C1 segment of cervical spinal cord (tissue), 14 donors: ENCODE data around the gene FAM53A.
"Not testable (repeated sequence)": the region's sequence is repeated elsewhere in the genome, so short reads cannot be mapped to it uniquely, and the experiment has no call there.

ENCODE experiments used
- DNase-seq, 14 donors: peaks; one replicate each; lab custom pipeline; 2025; lab: John Stamatoyannopoulos, UW

FAM53A gene

GRCh38 chr4:1686440-1687036 is 2.4 kb upstream of the FAM53A start:
- no peak for DNase-seq

GRCh38 chr4:1685235-1686150 is 1.4 kb upstream of the FAM53A start:
- no peak for DNase-seq

GRCh38 chr4:1684506-1685234 is 557 bp upstream of the FAM53A start:
- DNase-seq = peak in 3 of 14 donors; percentile 21 to 81 (median 59)

- peak in 1 of 14 donors; percentile 43 for DNase-seq
These were observed 815 bp downstream of the FAM53A start for GRCh38 chr4:1683261-1683735.

GRCh38 chr4:1682860-1683259 is 1.3 kb downstream of the FAM53A start:
- DNase-seq = no peak

- DNase-seq = no peak
These were observed 5.9 kb downstream of the FAM53A start for GRCh38 chr4:1678244-1678643.

- DNase-seq = no peak
These were observed 7.2 kb downstream of the FAM53A start for GRCh38 chr4:1676605-1677525.

GRCh38 chr4:1675802-1676137 is 8.3 kb downstream of the FAM53A start:
- no peak for DNase-seq

- DNase-seq = no peak
These were observed 8.8 kb downstream of the FAM53A start for GRCh38 chr4:1675136-1675801.

GRCh38 chr4:1674682-1675081 is 9.4 kb downstream of the FAM53A start:
- DNase-seq = peak in 7 of 14 donors; percentile 7 to 30 (median 19)

GRCh38 chr4:1673671-1674070 is 10.4 kb downstream of the FAM53A start:
- DNase-seq = no peak

- not testable (repeated sequence) for DNase-seq
These were observed 13.1 kb downstream of the FAM53A start for GRCh38 chr4:1671011-1671410.

- DNase-seq = no peak
These were observed 13.8 kb downstream of the FAM53A start for GRCh38 chr4:1670279-1670678.

- no peak for DNase-seq
These were observed 14.3 kb downstream of the FAM53A start for GRCh38 chr4:1669850-1670249.

GRCh38 chr4:1669270-1669669 is 14.8 kb downstream of the FAM53A start:
- DNase-seq = no peak

GRCh38 chr4:1668488-1668840 is 15.6 kb downstream of the FAM53A start:
- no peak for DNase-seq

GRCh38 chr4:1667273-1667672 is 16.8 kb downstream of the FAM53A start:
- no peak for DNase-seq

- peak in 1 of 14 donors; percentile 87 for DNase-seq
These were observed 17.7 kb downstream of the FAM53A start for GRCh38 chr4:1666391-1666790.

- DNase-seq = no peak
These were observed 20.0 kb downstream of the FAM53A start for GRCh38 chr4:1664141-1664540.

GRCh38 chr4:1663549-1663948 is 20.6 kb downstream of the FAM53A start:
- DNase-seq = no peak

- DNase-seq = no peak
These were observed 22.4 kb downstream of the FAM53A start for GRCh38 chr4:1661695-1662094.
